HepG2 (cell line): ENCODE results near the gene CSNK1D. TPM values are rescaled to one million over a fixed set of nuclear protein-coding genes. Genes with fewer than 3 reads are reported as not detected.

Experiments
- ARHGAP35 ChIP-seq: sonication (generic); formaldehyde crosslinking; IDR thresholded peaks from 2 replicates; pipeline ENCODE4 v1.9.0; 2022; ENCODE audit warnings: mild to moderate bottlenecking, inconsistent platforms, moderate library complexity, missing genetic modification reagents, borderline replicate concordance
- CHCHD3 ChIP-seq: sonication (generic); formaldehyde crosslinking; IDR thresholded peaks from 2 replicates; pipeline ENCODE4 v1.8.0; 2022; ENCODE audit warnings: mild to moderate bottlenecking, missing genetic modification reagents, moderate library complexity
- DBP ChIP-seq: sonication (generic); formaldehyde crosslinking; IDR thresholded peaks from 2 replicates; pipeline ENCODE4 v1.4.0; 2020; ENCODE audit warnings: missing genetic modification reagents; ENCODE audit errors: not compliant biosample characterization
- ETV6 ChIP-seq: sonication (generic); formaldehyde crosslinking; conservative IDR thresholded peaks from 2 replicates; pipeline ENCODE4 v1.4.0; 2020; ENCODE audit warnings: missing genetic modification reagents
- HCFC1 ChIP-seq: fragments of 150-350 bp; IDR thresholded peaks from 2 replicates; pipeline ENCODE4 v1.6.1; 2014; ENCODE audit warnings: low read depth, low read length
- HIC2 ChIP-seq: sonication (generic); formaldehyde crosslinking; IDR thresholded peaks from 2 replicates; pipeline ENCODE4 v1.9.0; 2022; ENCODE audit warnings: low read depth, missing genetic modification reagents
- KMT2A ChIP-seq: sonication (generic); formaldehyde crosslinking; IDR thresholded peaks from 2 replicates; pipeline ENCODE4 v1.4.0; 2020; ENCODE audit warnings: missing genetic modification reagents
- MED13 ChIP-seq: sonication (generic); formaldehyde crosslinking; IDR thresholded peaks from 2 replicates; pipeline ENCODE4 v1.5.0; 2020; ENCODE audit warnings: missing genetic modification reagents
- MXI1 ChIP-seq: IDR thresholded peaks from 3 replicates; pipeline ENCODE4 v1.6.1; 2012; ENCODE audit warnings: low read depth, low read length, inconsistent platforms, borderline replicate concordance
- NFIC ChIP-seq: IDR thresholded peaks from 2 replicates; pipeline ENCODE4 v1.6.1; 2012; ENCODE audit warnings: mild to moderate bottlenecking, low read length, inconsistent platforms
- PITX1 ChIP-seq: sonication (generic); formaldehyde crosslinking; IDR thresholded peaks from 2 replicates; pipeline ENCODE4 v1.5.1; 2020; ENCODE audit warnings: mild to moderate bottlenecking, missing genetic modification reagents
- STAG1 ChIP-seq: sonication (generic); formaldehyde crosslinking; IDR thresholded peaks from 2 replicates; pipeline ENCODE4 v1.4.0; 2020; ENCODE audit warnings: missing genetic modification reagents
- TBP ChIP-seq: sonication (generic); formaldehyde crosslinking; IDR thresholded peaks from 2 replicates; pipeline ENCODE4 v1.5.0; 2020; ENCODE audit warnings: missing genetic modification reagents
- TEAD2 ChIP-seq: sonication (generic); formaldehyde crosslinking; IDR thresholded peaks from 2 replicates; pipeline ENCODE4 v1.9.0; 2021; ENCODE audit warnings: missing genetic modification reagents
- ZFP36L1 ChIP-seq: sonication (generic); formaldehyde crosslinking; IDR thresholded peaks from 2 replicates; pipeline ENCODE4 v1.8.0; 2022; ENCODE audit warnings: mild to moderate bottlenecking, missing genetic modification reagents, moderate library complexity
- ZFP82 ChIP-seq: sonication (generic); formaldehyde crosslinking; IDR thresholded peaks from 2 replicates; pipeline ENCODE4 v1.5.1; 2020; ENCODE audit warnings: mild to moderate bottlenecking, missing genetic modification reagents, borderline replicate concordance
- ZNF121 ChIP-seq: sonication (generic); formaldehyde crosslinking; IDR thresholded peaks from 2 replicates; pipeline ENCODE4 v1.5.0; 2020; ENCODE audit warnings: mild to moderate bottlenecking, missing genetic modification reagents
- ZNF256 ChIP-seq: sonication (generic); formaldehyde crosslinking; conservative IDR thresholded peaks from 2 replicates; pipeline ENCODE4 v1.4.0; 2020; ENCODE audit warnings: missing genetic modification reagents
- ZNF275 ChIP-seq: sonication (generic); formaldehyde crosslinking; IDR thresholded peaks from 2 replicates; pipeline ENCODE4 v1.8.0; 2022; ENCODE audit warnings: missing genetic modification reagents, mild to moderate bottlenecking, inconsistent platforms, borderline replicate concordance
- ZNF468 ChIP-seq: sonication (generic); formaldehyde crosslinking; IDR thresholded peaks from 2 replicates; pipeline ENCODE4 v1.8.0; 2022; ENCODE audit warnings: mild to moderate bottlenecking, moderate library complexity, missing genetic modification reagents
- ZNF496 ChIP-seq: sonication (generic); formaldehyde crosslinking; IDR thresholded peaks from 2 replicates; pipeline ENCODE4 v1.8.1; 2023; ENCODE audit warnings: mild to moderate bottlenecking, moderate library complexity, missing genetic modification reagents; ENCODE audit not compliant: insufficient replicate concordance
- ZNF576 ChIP-seq: sonication (generic); formaldehyde crosslinking; IDR thresholded peaks from 2 replicates; pipeline ENCODE4 v1.4.0; 2020; ENCODE audit warnings: mild to moderate bottlenecking, missing genetic modification reagents
- ZNF607 ChIP-seq: sonication (generic); formaldehyde crosslinking; IDR thresholded peaks from 2 replicates; pipeline ENCODE4 v1.5.1; 2020; ENCODE audit warnings: missing genetic modification reagents, mild to moderate bottlenecking, borderline replicate concordance
- ZNF891 ChIP-seq: sonication (generic); formaldehyde crosslinking; IDR thresholded peaks from 2 replicates; pipeline ENCODE4 v1.5.0; 2020; ENCODE audit warnings: mild to moderate bottlenecking, missing genetic modification reagents
- polyA plus RNA-seq, 8 experiments: library from polyadenylated mRNA; depleted of rRNA in 3 of 8; stranded (reverse) in 7 of 8; unstranded in 1 of 8; fragments of >200 nt; fragmentation: Illumina TruSeq in 4 of 8; extraction: Trizol in 4 of 8; gene quantifications; 2 replicates each; pipeline versions ENCODE4 v1.2.1 to v1.2.3, GENCODE V29; 2011 to 2016; ENCODE audit warnings: low read depth in 4 of 8, missing spikeins in 1 of 8, mixed read lengths in 1 of 8; ENCODE audit not compliant: insufficient read depth in 1 of 8
- total RNA-seq, 5 experiments: library from RNA; depleted of rRNA; stranded (reverse); fragments of >200 nt; fragmentation: Illumina TruSeq; extraction: Trizol; gene quantifications; 2 replicates each; pipeline ENCODE4 v1.2.3, GENCODE V29; 2016; ENCODE audit warnings: low read depth in 1 of 5
- TF ChIP-seq, protein P1 (sequence below): sonication (generic); formaldehyde crosslinking; IDR thresholded peaks from 2 replicates; pipeline ENCODE4 v1.9.0; 2022; ENCODE audit warnings: missing genetic modification reagents, mild to moderate bottlenecking, borderline replicate concordance

The CSNK1D gene
- total and polyA plus RNA-seq, 2 of the 13 experiments (the other 11 are each of a cell fraction or from before 2014, with no cell fraction given) = 31.5 to 128 TPM

DNA sequence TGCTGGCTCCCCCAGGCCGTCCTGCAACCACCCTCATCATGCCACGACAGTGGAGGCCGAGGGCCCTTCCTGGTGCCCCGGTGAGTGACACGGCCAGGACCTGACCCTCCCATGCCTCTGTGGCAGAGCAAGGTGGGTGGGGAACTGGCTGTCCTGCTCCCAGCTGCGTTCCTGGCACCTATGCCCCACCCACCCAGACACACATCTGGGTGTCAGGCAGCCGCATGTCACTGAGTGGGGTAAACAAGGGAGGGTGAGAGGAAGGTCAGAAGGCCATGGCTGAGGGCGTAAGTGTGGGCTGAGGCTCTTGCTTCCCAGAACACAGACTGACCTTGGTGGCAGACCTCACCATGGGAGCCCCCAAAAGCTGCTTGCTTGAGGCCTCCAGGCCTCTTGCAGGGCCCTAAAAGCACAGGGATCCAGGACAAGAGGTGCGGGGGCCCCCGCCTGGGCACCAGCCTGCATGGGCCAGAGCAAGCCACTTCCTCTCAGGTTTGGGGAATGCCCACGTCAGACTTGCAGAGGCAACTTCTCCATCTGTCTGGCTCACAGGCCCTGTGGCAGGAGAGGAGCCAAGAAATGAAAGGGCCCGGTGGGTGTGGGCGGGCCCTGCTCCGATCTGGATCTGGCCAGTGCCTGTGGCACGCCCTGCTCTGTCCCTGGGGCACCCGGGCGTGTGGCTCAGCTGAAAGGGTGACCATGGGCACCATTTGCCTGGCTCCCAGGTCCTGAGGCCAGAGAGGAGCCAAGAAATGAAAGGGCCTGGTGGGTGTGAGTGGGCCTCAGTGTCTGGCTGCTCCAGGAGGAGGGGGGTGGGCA, 57.0 kb downstream of the CSNK1D start (continued):
- TF ChIP-seq ZFP36L1 (no peak), ZNF275 (no peak), ZNF468 (CRISPR knock-in tag) (peak; percentile 34; the same call in 1 of the 2 replicates), ZNF891 (CRISPR knock-in tag) (no peak), KMT2A (CRISPR knock-in tag) (no peak), HIC2 (CRISPR knock-in tag) (peak; percentile 93), PITX1 (CRISPR knock-in tag) (no peak), ZNF607 (CRISPR knock-in tag) (no peak), NFIC (no peak), ZFP82 (CRISPR knock-in tag) (no peak), HCFC1 (no peak), MED13 (CRISPR knock-in tag) (no peak), MXI1 (peak; percentile 52; the same call in 1 of the 3 replicates), ZNF576 (CRISPR knock-in tag) (no peak), TBP (no peak), ZNF256 (CRISPR knock-in tag) (no peak), ARHGAP35 (CRISPR knock-in tag) (no peak), TEAD2 (CRISPR knock-in tag) (no peak), DBP (CRISPR knock-in tag) (no peak), CHCHD3 (CRISPR knock-in tag) (no peak), ETV6 (CRISPR knock-in tag) (no peak; the same call in 1 of the 2 replicates), ZNF121 (peak; percentile 51), ZNF496 (CRISPR knock-in tag) (no peak), STAG1 (CRISPR knock-in tag) (no peak)
- TF ChIP-seq, protein P1, sequence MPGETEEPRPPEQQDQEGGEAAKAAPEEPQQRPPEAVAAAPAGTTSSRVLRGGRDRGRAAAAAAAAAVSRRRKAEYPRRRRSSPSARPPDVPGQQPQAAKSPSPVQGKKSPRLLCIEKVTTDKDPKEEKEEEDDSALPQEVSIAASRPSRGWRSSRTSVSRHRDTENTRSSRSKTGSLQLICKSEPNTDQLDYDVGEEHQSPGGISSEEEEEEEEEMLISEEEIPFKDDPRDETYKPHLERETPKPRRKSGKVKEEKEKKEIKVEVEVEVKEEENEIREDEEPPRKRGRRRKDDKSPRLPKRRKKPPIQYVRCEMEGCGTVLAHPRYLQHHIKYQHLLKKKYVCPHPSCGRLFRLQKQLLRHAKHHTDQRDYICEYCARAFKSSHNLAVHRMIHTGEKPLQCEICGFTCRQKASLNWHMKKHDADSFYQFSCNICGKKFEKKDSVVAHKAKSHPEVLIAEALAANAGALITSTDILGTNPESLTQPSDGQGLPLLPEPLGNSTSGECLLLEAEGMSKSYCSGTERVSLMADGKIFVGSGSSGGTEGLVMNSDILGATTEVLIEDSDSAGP (CRISPR knock-in tag) = peak; percentile 18; the same call in 1 of the 2 replicates
